Right renal pelvis (tissue), 4 donors: ENCODE results near the gene SRBD1. TPM values are rescaled to one million over a fixed set of nuclear protein-coding genes. Genes with fewer than 3 reads are reported as not detected.

ENCODE experiments used
- DNase-seq, 4 donors: peaks; one replicate each; pipeline ENCODE4 v3.0.0-alpha.2; 2013; ENCODE audit warnings: low read depth in 4 of 4, low spot score in 3 of 4, missing footprints in 1 of 4
- polyA plus RNA-seq, 4 donors: library from polyadenylated mRNA; unstranded; fragments of 120-200 nt; gene quantifications; one replicate each; pipeline ENCODE4 v1.2.1, GENCODE V29; 2013; ENCODE audit not compliant: insufficient read length in 4 of 4

SRBD1 gene
- polyA plus RNA-seq, 4 donors = 21.3 to 26.6 (median 26.1) TPM

DNA sequence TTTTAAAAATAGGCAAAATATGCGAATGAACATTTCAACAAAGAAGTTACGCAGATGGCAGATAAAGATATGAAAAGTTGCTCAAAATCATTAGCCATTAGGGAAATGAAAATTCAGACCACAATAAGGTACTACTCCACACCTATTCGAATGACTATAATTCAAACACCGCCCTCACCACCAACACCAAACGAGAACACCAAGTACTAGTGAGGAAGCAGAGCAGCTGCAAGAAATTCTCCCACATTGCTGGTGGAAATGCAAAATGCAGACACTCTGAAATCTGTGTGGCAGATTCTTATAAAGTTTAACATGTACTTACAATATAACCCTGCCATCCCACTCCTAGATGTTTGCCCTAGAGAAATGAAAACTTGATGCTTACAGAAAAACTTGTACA is 23.2 kb upstream of the SRBD1 start:
- no peak for DNase-seq

DNA sequence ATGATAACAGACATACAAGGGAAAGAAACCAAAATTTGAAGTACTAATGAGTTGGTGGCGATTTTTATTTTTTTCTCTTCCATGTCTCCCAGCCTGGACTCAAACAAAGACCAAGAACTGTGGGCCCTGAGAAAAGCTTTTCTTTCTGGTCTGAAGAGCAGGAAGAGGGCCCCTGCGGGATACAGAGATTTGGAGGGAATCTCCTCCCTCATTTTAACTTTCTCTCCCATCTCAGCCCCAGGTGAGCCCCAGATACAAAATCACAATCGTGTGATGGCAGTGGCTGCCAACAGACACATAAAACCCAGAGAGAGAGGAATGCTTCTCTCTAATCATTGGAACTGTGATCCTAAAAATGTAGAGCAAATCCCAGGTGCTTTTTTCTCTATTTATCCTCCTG is 20.9 kb upstream of the SRBD1 start:
- DNase-seq = no peak

DNA sequence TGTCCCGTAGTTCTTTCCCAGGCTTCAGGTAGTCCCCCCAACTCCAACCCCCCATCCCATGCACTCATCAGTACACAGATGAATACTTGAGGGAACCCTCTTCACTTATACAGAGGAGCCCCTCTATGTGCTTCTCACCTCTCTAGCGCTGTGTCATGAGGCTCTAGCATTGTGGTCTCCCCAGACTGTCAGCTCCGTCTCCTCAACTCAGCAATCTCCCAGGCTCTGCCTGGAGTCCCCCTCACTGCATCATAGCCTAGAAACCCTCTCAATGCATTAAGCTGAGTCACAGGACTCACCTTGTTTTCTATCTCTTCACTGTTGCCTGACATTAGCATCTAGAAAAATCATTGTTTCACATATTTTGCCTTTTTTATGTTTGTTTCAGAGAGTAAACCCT is 20.3 kb upstream of the SRBD1 start:
- no peak for DNase-seq

DNA sequence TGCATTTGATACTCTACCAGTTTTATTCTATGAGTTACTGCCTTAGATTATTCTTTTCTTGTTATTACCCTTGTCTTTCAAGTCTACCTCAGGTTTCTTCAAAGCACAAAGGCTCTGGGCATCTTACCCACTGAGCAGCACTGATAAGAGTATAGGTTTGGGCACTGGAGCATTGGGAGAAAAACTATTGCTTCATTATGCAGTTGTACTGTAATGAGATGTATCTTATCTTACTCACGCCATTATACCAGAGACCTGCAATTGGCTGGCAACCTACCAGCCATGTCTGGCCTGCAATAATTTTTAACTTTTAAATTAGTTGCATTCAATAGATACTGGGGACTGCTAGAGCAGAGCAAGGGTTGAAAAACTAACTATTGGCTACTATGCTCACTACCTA is 18.9 kb upstream of the SRBD1 start:
- DNase-seq = no peak

DNA sequence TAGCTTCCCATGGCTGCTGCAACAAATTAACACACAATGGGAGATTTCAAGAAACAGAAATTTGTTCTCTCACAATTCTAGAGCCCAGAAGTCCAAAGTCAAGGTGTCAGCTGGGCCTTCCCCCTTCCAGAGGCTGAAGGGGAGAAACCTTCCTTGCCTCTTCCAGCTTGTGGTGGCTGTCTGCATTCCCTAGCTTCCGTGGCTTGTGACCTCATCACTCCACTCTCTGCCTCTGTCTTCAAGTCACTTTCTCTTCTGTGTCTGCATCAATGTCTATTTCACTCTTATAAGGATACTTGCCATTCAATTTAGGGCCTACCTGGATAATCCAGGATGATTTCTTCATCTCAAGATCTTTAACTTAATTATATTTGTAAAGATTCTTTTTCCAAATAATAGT is 16.8 kb upstream of the SRBD1 start:
- DNase-seq = no peak

DNA sequence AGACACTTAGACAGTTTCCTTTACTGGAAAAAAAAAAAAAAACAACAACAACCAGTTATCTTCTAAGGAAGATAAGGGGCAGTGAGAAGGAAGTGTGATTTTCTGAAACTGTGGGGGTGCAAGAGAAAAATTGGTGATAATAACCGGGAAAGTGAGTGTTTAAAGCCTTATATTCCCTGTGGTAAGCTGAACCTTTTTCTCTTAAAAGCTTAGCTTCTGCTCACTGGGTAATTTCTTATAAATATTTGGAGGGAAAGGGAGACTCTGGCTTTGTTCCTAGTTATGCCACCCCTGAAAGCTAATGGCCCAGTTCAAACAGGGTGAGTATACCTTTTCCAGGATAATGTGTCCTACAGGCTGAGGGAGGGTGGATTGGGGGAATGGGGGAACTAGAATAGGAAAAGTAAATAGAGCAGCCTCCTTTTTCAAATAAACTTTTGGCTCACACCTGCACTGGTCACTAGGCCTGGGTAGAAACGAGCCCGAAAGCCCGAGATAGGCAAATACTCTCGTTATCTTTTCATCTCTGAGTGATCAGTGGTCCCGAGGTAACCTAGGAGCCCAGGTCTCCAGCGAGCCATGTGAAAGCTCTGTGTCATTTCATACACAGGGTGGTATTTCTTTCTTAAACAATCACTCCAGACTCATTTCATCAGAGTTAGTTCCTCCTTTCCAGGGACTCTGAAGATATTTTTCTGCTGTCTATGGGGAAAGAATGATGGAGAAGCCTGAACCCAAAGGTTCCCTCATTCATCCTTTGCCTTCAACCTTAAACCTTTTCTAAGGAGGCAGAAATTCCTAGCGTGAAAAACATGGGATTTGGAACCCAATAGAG is 15.5 kb upstream of the SRBD1 start:
- no peak for DNase-seq

DNA sequence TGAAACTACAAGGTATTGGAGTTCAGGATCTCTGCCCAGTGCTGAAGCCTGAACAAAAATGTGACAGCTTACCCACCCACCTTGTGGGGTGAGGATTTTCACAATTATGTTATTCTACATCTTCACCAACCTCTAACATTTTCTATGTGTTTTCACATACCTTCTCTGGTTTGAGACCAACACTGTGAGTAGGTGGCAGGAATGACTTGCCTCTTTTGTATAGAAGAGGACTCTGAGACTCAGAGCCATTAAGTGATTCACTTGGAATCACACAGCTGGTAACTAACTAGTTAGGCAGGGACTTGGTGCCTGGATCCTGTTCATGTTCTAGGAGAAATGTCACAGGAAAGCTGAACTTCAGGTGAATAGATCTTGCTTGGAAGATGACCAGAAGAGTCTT is 14.8 kb upstream of the SRBD1 start:
- no peak for DNase-seq

DNA sequence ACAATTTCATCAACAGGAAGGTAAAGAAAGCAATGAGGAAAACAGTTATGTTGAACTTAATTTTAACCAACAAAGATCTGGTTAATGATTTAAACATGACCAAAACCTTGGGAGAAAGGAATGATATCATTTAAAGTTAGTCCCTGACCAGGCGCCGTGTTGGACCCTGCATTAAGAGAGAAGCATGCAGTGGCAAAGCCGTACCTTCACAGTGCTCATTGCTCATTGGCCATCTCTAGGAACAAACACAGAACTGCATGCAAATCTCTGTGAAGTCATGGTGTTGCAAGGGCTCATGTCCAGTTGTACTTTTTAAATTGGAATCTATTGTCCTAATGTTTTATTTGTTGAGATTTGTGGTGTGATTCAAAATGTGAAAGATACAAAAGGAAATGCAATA is 12.0 kb upstream of the SRBD1 start:
- DNase-seq = no peak

DNA sequence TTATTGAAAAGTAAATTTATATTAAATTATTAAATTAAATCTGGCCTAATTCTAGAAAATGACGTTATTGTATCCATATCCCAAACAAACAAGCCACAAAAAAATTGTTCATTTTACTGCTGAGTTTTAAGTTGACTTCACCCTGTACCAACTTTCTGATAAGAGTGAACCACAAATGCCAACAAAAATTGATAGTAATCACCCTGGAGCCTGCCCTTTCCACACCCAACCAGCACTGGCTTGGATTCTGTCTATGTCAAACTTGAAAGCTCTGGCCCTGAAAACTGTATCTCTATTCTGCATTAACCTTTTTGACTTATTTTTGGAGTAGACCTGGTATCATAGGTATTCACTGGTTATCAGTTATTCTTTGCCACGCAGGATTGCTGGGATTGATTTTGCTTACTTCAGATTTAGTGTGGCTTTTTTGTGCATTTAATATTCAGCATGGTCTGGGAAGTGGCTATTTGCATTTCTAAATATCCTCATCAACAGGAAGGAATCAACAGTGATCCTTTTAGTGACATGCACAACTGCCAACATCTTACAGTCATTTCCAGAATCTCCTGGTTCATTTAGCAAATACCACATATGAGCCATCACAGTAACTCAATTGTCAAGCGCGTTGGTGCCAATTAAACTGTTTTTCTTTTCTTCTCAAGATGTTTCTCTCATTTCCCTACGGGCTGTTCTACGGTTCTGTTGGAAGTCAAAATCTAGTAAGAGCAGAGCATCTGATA is 11.4 kb upstream of the SRBD1 start:
- DNase-seq = no peak

DNA sequence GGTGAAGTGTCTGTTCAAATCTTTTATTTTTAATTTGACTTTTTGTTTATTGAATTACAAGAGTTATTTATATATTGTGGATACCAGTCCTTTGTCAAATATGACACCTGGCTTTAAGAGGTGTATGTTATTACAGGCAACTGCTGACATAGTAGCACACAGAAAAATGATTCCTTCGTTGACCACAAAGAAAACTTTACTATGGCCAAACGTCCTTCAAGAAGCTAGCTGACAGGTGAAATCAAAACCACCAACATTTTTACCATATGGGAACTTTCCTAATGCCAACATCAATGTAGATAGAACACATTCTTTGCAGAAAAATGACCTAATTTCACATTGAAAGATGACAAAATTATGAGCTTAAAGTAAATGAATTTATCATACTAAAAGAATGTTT is 6.4 kb upstream of the SRBD1 start:
- no peak for DNase-seq

DNA sequence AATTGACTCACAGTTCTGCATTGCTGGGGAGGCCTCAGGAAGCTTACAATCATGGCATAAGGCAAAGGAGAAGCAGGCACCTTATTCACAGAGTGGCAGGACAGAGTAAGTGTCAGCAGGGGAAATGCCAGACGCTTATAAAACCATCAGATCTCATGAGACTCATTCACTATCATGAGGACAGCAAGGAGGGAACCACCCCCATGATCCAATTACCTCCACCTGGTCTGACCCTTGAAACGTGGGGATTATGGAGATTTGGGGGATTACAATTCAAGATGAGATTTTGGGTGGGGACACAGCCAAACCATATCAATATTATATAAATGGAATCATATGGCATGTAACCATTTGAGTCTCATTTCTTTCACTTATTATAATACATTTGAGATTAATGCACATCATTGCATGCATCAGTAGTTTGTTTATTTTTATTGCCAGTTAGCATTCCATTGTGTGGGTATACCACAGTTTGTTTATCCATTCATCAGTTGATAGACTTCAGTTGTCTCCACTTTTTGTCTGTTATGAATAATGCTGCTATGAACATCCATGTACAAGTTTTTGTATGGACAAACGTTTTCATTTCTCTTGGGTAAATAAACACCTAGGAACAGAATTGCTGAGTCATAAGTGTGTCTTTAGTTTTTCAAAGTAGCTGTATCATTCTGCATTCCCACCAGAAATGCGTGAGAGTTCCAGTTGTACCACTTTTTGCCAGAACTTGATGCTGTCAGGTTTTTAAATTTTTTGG is 5.8 kb upstream of the SRBD1 start:
- no peak for DNase-seq

DNA sequence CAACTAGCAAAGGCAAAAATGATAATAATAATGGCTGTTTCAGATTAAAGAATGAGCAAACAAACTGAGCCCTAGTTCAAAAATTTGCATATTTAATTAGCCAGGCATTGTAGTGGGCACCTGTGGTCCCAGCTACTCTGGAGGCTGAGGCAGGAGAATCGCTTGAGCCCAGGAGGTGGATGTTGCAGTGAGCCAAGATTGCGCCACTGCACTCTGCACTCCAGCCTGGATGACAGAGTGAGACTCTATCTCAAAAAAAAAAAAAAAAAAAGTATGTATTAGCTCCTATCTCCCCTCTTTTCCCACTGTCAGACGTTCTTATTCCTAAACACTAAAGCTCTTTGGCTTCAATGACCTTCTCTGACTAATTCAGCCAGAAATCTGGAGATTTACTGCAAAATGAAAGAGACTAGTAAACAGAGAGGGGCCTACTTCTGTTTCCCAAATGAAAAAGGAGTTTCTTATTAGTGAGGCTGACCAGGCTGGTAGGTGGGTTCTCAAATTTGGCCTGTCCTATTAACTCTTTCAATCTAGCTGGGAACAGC is 3.9 kb upstream of the SRBD1 start:
- DNase-seq = no peak

DNA sequence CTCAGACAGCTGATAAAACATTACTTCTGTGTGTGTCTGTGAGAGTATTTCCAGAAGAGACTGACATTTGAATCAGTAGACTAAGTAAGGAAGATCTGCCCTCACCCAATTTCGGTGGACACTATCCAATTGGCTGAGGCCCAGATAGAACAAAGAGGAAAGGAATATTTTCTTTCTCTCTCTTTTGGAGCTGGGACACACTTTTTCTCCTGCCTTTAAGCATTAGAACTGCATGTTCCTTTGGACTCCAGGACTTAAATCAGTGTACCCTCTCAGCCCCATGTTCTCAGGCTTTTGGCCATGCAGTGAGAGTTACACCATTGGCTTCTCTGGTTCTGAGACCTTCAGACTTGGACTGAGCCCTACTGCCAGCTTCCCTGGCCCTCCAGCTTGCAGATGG is 3.3 kb upstream of the SRBD1 start:
- no peak for DNase-seq

DNA sequence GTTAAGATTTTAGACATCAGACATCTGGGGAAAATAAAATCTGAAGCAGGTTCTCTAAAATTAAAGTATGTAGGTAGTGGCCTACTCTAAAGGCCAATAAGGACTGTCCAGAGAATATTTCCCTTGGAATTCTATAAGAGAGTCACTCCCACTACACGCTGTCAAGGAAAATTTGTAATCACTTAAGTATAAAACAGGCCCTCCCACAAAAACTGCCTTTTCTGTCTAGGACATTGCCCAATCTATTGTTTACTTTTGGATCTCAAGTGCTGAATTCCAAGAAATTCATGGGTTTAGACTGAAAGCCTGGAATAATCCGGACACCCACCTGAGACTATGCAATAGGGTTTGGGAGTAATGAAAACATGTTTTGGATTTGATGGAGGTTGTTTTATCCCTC is 1.7 kb upstream of the SRBD1 start:
- DNase-seq = peak in 1 of 4 donors; percentile 30

DNA sequence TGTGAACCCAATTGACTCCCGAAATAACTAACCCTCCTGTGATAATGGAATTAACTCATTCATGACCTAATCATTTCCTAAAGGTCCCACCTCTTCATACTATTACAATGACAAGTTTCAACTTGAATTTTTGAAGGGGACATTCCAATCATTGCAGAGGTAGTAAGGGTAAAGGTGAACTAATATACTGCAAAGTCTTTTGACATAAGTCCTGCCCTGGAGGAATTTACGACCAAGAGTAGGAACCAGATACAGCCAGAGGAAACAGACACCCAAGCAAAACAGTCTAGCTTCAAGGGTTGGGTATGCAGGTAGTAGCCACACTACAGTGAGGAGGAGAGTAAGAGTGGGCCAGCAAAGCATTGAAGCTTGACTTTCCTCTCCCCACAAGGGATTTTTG is 1.2 kb upstream of the SRBD1 start:
- DNase-seq = no peak

DNA sequence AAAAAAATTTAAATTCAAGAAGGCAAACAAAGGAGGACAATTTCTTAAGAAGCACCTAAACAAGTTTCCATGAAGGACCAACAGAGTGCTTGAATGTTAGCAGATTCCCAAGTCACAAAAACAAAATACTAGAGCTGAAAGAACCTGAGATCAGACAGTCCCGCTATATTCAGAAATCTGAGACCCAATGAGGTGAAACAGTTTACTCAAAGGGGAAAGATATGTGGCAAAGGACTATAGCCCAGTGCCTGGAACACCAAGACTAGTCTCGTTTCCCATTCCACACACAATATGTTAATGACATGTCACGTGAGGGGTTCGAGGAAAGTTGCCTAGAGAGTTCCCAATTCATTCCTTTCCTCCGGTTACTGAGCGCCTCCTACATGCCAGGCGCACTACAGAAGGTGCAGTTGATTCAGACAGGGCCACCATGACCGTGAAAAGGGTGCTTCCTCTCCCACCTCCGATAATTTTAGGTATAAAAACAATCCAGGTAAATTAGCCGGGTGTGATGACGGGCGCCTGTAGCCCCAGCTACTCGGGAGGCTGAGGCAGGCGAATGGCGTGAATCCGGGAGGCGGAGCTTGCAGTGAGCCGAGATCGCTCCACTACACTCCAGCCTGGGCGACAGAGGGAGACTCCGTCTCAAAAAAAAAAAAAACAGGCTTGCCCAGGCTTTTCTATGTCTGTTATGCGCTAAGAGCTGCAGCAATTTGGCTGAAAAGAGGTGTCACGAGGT is 617 bp downstream of the SRBD1 start:
- DNase-seq = peak in 3 of 4 donors; percentile 41 to 60 (median 60)

DNA sequence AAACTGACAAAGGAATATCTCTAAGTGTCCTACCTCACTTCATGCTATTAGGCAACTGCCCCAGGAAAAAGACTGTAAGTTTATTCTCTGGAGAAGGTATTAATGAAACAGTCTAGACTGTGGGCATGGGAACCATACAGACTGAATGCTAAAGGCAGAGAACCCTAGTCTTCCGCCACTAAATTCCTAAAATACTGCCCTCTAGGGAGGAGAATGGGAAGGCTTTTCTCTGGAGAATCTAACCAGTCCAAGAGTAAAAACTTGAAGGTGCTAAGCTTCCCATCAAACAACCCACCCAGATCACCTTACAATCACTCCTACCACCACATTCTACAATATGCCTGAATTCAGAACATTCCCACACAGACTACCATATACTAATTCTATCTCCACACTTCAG is 3.4 kb downstream of the SRBD1 start:
- DNase-seq = no peak

DNA sequence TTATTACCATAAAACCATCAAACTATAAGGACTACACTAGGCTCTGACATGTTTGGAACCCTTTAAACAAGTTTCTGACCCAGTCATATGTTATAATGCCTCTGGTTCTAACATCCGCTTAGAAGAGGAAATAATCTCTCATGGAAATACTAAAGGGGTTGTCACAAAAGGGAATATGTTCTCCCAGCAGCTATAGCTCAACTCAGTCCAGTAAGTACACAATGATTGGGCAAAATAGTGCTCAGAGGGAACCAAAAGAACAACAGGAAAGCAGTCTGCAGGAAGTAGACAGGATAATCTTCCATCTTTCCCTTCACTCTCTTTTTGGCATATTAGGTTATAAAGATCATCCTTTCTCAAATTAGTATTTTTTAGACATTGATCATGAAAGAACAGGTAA is 4.3 kb downstream of the SRBD1 start:
- DNase-seq = no peak

DNA sequence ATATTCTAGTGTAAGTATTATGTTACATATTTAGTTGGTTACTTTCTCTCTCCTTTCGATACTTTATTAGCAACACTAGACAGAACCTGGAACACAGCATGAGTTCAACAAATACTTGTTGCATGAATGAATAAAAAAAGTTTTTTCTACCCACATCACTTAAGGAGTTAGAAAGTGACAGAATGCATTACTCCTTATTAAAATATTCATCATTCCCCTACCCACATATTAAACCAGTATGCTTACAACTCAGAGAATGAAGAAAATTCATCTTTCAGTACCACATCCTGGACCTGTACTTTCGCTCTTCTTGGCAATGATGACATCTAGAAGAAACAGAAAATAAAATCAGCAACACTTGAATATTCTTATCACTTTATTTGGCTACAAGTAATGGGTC is 6.0 kb downstream of the SRBD1 start:
- no peak for DNase-seq

DNA sequence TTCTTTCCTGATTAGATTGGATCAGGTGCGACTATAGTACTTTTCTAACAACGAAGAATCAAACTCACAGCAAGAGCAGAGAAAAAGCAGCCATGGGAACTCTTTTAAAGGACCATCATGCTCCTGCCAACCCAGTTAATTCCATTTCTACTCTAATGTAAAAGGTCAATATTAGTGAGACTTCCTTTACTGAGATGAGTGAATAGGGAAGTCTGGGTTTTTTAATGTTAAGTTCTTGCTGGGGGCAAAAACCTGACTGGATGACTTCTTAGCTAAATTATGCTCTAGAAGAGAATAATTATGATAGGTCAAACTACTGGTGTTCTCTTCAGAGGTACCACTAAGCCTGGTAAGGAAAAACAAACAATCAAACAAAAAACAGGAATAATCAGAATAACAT is 8.4 kb downstream of the SRBD1 start:
- DNase-seq = no peak

DNA sequence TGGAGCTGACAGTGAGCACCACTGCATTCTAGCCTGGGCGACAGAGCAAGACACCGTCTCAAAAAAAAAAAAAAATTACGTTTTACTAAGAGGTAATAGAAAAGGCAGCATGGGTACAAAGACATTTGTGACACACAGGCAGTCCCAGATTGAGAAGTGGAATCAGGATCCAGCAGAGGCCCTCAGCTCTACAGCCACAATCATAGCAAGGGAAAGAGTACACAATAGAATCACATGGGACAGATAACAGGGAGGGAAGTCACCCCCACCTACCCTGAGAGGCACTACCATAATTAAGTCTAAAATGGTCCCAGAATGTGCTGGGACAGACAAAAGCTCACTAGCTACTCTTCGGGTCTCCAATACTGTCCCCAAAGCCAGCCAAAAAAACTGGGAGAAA is 12.5 kb downstream of the SRBD1 start:
- DNase-seq = no peak
